HG03103 (cell line): ENCODE data around the gene MAPK4.
"Not testable (repeated sequence)": the region's sequence is repeated elsewhere in the genome, so short reads cannot be mapped to it uniquely, and the experiment has no call there.

Experiments used
- ATAC-seq: cut with Tn5 transposase; IDR thresholded peaks from one replicate; pipeline ENCODE4 v1.9.1; 2021; ENCODE audit warnings: low read depth; ENCODE audit not compliant: unreplicated experiment

MAPK4 gene

DNA sequence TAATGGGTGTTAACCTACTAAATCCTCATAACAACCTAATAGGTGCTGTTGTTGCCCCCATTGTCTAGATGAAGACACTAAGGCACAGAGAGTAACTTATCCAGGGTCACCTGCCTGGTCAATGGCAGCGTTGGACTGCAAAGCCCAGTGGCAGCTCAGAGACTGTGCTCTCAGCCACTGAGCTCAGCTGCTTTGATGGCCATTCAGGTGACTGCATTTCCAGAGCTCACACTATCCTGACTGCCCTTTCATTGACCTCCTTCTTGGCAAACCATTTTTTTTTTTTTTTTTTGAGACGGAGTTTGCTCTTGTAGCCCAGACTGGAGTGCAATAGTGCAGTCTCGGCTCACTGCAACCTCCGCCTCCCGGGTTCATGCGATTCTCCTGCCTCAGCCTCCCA lies 115.2 kb downstream of the MAPK4 start:
- no peak for ATAC-seq

DNA sequence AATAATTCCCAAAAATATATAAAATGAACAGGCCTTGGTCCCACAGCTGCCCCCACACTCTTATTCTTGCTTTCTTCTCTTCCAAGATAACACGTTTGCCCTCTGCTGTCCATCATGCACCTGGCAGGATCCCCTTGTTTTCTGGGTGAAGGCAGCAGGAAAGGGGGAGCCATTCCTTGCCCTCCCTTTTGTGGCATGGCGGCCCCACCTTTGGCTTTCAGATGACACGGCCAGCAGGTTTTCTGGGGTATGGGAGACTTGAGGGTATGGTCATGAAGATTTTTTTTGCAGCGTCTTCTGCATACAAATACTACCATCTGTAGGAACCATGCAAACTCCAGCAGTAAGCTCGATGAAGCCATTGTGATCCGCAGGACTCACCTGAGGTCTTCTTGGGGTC lies 118.8 kb downstream of the MAPK4 start:
- no peak for ATAC-seq

DNA sequence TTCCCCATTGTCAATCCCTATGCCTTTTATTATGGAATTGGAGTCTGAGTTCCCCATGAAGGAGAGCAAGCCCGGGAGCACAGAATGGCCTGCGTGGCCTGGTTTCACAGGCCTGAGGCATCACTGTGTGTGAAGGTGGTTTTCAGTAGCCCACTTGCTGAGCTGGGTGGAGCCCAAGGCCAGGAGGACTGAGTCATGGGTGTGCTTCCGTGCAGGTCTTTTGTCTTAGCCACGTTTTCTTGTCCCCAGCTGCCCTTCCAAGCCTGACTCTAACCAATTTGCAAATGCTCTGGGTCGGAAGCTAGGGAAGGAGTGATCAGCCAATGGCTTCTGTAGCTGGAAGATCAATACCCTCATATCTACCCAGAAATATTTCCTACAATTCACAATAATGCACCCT lies 119.2 kb downstream of the MAPK4 start:
- no peak for ATAC-seq

DNA sequence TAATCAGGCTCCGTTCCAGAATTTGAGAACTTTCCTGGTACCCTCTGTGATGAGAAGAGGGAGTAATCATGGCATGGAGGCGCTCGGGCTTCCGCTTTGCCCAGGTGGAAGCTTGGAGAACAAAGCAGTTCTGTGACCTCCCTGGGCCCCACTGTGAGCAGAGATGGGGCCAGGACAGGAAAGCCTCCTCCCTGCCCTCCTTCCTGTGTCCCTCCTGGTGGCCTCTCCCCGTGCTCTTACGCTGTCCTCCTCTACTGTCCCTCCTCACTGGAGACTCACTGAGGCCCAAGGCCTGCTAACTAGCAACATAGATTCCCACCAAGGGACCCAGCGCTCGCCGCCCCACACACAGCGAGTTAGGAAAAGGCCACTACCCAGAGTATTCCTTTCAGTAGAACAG lies 119.8 kb downstream of the MAPK4 start:
- no peak for ATAC-seq

DNA sequence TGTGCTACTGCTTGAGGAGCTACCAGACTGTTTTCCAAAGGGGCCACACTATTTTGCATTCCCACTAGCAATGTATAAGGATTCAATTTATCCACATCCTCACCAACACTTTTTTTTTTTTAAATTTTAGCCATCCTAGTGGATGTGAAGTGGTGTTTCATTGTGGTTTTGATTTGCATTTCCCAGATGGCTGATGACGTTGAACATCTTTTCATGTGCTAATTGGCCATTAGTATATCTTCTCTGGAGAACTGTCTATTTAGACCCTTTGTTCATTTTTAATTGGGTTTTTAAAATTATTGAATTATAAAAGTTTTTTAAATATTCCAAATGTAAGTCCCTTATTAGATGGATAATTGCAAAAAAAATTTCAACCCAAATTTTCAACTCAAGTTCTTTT lies 121.1 kb downstream of the MAPK4 start:
- no peak for ATAC-seq

DNA sequence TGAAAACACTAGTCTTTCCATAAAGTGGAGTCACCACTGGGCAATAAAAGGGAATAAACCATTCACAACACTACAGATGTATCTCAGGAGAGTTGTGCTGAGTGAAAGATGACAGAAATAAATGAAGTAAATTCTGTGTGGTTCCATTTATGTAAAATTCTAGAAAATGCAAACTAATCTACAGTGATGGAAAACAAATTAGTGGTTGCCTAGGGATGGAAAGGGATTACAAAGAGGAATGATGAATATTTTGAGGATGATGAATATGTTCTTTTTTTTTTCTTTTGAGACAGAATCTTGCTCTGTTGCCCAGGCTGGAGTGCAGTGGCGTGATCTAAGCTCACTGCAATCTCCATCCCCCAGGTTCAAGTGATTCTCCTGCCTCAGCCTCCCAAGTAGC lies 123.0 kb downstream of the MAPK4 start:
- no peak for ATAC-seq

DNA sequence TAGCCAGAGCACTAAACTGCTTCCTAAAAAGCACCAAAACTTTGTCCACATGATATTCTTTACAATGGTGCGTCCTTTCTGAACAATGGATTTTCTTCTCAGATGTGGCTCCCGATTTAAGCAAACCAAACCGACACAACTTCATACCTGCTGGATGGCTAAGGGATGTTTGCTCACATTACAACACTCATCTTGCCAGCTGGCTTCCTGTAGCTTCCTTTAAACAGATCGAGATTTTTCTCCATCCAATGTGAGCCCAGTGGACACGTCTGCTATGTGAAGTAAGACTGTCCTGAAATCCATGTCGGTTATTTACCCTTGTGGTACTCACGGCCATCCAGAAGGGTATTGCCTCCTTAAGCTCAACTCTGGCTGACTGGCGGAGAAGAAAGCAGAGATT lies 126.5 kb downstream of the MAPK4 start:
- no peak for ATAC-seq

DNA sequence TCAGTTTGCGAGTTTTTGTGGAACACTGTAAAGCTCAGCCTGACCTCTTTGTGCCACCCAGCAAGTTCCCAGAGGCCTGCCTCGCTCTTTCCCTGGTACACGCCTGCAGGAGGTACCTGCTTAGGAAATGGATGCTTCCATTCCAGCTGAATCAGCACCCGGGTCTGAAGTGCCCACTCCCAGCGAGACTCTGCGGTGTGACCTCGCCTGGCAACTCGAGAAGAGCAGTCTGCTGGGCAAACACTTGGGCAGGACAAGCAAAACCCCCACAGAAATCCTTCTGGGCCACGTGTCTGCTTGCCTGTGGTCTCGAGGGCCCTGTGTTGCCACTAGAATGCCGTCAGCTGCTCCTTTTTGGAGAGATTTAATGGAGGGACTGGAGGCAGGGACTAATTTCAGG lies 127.6 kb downstream of the MAPK4 start:
- ATAC-seq, result no peak

DNA sequence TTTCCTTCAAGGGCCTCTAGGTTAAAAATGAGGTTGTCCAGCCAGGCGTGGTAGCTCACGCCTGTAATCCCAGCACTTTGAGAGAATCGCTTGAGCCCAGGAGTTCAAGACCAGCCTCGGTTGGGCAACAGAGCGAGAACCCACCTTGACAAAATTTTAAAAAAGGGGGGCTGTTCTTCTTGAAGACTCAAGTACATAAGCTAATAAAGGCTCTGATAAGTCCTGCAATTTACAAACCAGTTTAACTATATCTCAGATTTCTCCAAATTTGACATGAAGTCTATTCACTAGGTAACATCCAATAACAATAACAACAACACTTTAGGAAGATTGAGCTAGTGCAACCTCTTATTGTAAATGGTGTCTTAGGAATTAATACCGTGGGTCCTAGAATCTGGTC lies 129.7 kb downstream of the MAPK4 start:
- no peak for ATAC-seq

DNA sequence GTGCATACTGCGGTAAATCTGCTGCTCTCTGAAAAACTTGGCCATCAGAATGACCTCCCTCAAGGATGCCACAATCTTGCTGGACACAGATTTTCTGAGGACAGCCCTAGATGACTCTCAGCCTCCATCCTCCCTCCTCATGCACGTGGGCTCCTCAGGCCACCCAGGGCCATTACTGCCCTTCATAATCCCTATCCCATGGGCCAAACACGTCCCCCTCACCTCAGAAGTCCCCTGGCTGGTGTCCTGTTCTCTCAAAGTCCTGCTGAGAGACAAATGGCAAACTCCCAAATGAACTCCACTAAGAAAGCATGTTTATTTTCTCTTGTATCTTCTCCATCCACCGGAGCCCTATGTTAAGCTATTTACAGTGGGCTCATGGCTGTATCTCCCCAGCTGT lies 134.3 kb downstream of the MAPK4 start:
- ATAC-seq, result no peak

DNA sequence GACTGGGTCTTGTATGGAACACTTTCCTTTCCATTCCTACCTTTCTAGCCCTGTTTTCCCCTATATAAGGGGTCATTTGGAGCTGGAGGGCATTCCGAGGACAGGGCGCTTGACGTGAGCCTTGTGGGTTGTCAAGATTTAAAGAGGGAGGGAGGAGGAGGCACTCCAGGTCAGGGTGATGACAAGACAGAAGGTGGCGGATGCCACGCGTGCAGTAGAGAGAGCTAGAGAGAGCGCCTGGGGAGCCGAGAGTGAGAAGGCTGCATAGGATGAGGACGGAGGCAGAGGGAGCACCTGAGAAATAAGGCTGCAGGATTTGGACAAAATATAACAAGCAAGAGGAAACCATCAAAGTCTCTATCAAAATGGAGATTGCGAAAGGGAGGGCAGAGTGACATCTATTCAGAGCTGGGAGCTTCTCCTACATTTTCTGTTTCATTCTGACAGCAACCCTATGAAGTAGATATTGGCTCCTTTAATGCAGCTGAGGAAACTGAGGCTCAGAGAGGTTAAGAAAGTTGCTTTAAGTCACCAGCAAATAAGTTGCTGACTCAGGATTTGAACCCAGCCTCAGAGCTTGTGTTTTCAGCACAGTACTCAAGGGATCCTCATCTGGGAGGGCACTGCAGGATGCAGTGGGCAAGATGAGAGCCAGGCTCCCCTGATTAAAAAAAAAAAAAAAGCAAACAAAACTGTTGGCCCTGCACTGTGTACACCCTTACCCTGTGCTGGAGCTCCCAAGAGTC lies 135.7 kb downstream of the MAPK4 start:
- no peak for ATAC-seq

DNA sequence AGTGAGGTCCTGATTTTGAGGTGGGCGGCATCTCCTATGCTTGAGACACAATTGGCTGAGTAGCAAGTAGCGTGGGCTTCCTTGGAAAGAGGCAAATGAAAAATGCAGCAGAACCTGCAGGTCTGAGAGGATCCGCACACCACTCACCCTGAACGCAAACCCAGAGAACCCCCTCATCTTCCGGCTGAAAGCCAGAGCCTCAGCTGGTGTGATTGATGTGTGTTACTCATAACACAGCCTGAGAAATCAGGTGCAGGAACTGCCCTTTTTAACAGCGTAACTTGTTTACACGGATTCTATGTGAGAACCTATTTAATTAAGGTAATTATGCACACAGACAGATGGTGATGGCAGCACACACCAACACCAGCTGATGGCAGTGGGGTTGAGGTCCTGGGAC lies 136.5 kb downstream of the MAPK4 start:
- no peak for ATAC-seq

DNA sequence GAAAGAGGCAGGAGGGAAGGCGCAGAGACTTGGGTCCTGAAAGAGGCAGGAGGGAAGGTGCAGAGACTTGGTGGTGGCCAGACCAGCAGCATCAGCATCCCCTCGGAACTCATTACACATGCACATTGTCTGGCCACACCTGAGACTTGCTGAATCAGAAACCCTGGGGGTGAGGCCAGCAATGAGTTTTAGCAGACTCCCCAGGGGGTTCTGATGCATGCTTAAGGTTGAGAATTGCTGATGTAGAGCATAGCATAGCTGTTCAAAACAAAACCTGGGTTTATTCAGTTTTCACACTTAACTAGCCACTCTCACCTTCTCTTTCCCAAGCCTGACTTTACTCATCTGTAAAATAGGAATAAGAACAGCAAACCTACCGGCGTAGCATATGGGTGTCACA lies 137.0 kb downstream of the MAPK4 start:
- peak; percentile 78 for ATAC-seq

DNA sequence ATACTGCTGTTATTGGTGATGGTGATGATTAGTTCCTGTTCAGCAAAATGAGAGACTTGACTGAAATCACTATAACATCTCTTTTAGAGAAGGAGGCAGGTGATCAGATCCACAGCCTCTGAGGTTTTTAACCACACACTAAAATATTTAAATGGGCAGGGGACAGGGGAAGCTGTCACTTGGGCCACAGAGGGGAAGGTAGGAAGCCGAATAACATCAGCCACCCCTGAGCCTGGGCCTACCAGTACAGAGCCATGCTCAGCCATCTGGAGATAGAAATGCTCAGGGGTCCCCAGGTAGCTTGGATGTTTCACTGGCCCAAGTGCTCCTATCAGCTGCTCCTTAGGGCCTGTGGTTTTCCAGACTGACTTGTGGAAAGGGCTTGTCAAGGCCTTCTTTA lies 137.6 kb downstream of the MAPK4 start:
- ATAC-seq, result peak; percentile 35

DNA sequence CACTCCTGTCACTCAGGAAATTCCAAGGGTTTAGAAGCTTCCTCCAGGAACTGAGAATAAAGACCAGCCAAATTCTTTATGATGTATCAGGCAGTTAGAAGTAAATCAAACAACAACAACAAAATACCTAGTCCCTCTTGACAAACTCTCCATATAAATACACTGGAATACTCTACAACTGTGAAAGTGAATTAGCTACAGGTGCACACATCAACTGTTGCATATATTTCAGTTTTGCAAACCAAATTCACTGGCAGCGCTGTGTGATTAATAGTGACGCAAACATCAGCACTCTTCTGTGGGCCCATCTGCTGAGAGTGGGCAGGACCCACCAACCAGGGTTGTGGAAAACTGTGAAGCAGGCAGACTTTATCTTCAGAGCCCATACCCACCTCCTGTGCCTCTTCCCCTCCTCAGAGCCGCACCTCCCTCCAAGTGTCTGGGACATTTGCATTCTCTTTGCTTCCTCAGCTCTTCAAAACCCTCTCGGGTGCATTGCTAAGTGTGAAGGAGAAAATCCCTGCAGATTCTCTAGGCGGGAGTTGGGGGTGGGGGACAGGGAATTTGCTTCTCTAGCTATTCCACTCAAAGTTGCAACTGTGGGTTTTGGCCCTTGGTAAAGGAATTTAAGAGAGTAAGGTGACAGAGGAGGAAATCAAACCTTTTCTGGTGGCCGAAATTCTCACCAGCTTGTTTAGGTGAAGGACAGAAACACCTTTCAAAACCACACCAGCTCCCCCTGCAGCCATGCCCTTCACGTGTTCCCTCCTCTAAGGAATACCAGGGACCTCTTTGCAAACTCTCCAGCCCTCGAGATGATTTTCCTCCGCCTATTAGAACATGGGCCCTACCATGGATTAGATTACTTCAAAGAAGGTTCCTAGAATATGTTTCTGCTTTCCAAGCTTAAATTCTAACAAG lies 140.6 kb downstream of the MAPK4 start:
- no peak for ATAC-seq

DNA sequence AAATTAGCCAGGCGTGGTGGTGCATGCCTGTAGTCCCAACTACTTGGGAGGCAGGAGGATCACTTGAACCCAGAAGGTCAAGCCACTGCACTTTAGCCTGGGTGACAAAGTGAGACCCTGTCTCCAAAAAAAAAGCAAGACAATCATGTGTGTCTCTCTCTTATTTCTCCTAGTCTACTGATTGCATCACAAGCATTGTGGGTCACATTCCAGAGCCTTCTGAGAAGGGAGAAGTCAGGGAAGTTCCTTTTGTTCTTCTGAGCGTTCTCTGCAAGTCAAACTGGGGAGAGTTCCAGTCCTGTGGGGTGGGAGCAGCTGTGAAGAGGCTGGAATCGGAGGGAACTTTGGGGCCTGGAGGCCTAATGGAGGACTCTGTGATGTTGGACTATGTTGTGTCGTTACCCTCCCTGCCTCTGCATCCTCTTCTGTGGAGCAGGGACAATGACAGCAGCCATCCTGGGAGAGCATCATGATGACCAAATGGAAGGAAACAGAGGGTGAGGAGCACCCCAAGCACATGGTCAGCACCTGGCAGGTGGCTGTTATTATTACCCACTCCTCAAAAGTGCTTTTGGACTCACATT lies 144.6 kb downstream of the MAPK4 start:
- no peak for ATAC-seq

DNA sequence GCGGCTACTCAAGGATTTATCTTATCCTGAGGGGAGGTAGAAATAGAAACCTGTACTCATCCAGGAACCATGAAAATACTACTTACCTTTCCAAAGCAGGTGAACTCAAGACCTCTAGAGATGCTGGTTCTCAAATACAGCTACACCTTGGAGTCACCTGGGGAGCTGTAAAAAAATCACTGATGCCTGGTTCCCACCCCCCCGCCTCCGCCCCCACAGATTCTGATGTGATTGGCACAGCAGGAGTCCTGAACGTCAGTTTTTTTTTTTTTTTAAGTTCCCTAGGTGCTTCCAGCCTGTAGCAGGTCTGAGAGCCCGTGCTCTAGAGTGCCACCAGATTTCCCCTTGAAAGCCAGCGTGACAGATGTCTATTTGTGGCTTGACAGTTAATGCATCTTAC lies 146.3 kb downstream of the MAPK4 start:
- ATAC-seq, result no peak

DNA sequence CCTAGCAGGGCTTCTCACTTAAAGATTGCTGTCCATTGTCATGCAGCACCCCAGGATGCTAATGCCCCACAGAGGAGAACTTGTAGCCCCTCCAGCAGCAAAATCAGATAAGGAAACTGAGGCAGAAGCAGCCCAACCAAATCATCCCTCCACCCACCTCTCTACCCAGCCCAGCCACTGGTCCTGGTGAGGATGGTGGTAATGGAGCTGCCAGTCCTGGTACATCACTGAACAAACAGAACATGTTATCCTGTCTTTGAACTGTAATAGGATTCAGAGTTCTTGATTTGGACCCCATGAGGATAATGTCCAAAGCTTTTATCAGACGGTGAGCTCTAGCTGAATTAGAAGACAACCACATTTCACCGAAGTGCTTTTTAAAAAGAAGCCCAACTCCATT lies 146.8 kb downstream of the MAPK4 start:
- ATAC-seq, result no peak

DNA sequence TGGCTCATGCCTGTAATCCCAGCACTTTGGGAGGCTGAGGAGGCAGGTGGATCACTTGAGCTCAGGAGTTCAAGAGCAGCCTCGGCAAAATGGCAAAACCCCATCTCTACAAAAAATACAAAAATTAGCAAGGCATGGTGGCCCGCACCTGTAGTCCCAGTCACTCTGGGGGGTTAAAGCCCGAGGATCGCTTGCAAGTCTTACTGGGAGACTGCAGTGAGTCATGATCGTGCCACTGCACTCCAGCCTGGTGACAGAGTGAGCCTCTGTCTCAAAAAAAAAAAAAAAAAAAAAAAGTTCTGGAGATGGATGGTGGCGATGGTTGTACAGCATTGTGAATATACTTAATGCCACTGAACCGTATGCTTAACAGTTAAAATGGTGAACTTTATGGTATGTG lies 147.4 kb downstream of the MAPK4 start:
- not testable (repeated sequence) for ATAC-seq

DNA sequence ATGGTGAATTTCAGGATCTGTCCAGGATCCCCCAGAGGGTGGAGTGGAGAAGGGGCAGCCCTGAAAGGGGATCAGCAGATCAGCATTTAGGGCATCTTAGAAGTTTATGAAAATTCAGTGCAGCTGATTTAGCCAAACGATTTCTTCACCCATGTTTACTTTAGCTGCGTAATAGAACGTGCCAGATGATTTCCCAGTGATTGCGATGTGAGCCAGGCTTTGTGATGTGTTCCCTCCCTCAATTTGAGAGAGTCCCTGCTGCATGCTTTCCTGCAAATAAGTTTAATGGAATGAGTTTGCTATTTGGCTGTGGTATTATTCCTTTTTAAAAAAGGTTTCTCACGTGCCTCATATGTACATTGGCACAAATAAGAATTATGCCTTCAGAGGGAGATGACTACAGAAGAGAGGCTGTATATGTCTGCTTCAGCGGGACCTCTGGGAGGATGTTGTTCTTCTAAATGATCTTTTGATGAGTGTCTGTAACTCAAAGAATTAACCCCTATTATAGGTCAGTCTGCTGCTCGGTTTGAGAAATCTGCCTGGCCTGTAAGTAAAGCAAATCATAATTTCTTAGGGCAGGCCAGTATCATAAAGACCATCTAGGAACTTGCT lies 148.1 kb downstream of the MAPK4 start:
- ATAC-seq, result no peak

DNA sequence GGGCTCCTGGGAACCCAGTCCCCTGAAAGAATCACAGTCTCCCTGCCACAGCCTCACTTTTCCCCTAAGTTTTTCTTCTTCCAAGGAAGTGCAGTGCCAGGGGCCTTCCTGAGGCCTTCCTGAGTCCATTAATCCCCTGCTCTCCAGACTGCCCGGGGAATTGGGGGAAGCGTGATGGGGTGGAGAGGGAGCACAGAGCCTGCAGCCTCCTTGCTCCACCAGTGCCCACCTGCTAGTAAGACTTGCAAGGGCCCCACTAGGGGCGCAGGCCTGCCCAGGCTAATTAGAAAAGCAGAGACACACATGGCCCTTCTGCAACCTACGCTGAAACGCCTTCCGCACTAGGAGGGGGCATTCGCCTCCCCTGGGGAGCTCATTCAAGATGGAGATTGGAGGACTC lies 149.3 kb downstream of the MAPK4 start:
- no peak for ATAC-seq
